Gastrocnemius medialis (tissue), 4 donors: ENCODE results near the gene PPP1R27. TPM values are rescaled to one million over a fixed set of nuclear protein-coding genes. Genes with fewer than 3 reads are reported as not detected.

Source experiments
- ATAC-seq, 2 donors: fragments of 150-250 bp; one replicate each; pipeline ENCODE4 v1.9.1; 2016
- DNase-seq, 2 donors: peaks; one replicate each; pipeline ENCODE4 v3.0.0-alpha.2; 2019
- H3K27ac ChIP-seq, 4 donors: fragments of 200-600 bp; sonication (generic); 1 replicate in 1 of 4; 2 replicates in 3 of 4; pipeline ENCODE4 v1.5.1; 2016 to 2018; ENCODE audit warnings: mild to moderate bottlenecking in 2 of 4, moderate library complexity in 1 of 4
- H3K27me3 ChIP-seq, 3 donors: fragments of 200-600 bp; sonication (generic) in 2 of 3; 1 replicate in 1 of 3; 2 replicates in 2 of 3; pipeline versions ENCODE4 v1.5.1 to v1.6.0; 2016 to 2019; ENCODE audit warnings: mild to moderate bottlenecking in 1 of 3, moderate library complexity in 1 of 3
- H3K36me3 ChIP-seq, 2 donors: fragments of 200-600 bp; sonication (generic) in 1 of 2; one replicate each; pipeline ENCODE4 v1.5.1; 2017 to 2018
- H3K4me1 ChIP-seq, 2 donors: fragments of 200-600 bp; sonication (generic) in 1 of 2; one replicate each; pipeline ENCODE4 v1.5.1; 2016 to 2017; ENCODE audit warnings: mild to moderate bottlenecking in 2 of 2
- H3K4me3 ChIP-seq, 4 donors: fragments of 200-600 bp; sonication (generic) in 3 of 4; 1 replicate in 1 of 4; 2 replicates in 3 of 4; pipeline ENCODE4 v1.5.1; 2016 to 2019; ENCODE audit warnings: mild to moderate bottlenecking in 2 of 4
- H3K9me3 ChIP-seq, 3 donors: fragments of 200-600 bp; sonication (generic) in 2 of 3; 1 replicate in 1 of 3; 2 replicates in 2 of 3; pipeline ENCODE4 v1.5.1; 2016 to 2019
- POLR2A ChIP-seq, 2 donors: fragments of 450-650 bp; IDR thresholded peaks; one replicate each; pipeline ENCODE4 v1.6.1; 2017; ENCODE audit warnings: antibody characterized with exemption in 2 of 2, mild to moderate bottlenecking in 2 of 2, moderate library complexity in 2 of 2
- in situ Hi-C, 4 donors: fragments of 200-750 bp; cut with MboI; loops; one replicate each; pipeline versions ENCODE4 v1.15.0 to v1.8.0; 2017; ENCODE audit warnings: low sequenced_read_pairs in 4 of 4
- intact Hi-C: fragments of 100-400 bp; cut with DNase I; formaldehyde crosslinking; loops from one replicate; pipeline ENCODE4 v1.15.1; 2023; ENCODE audit warnings: low total_unique reads
- total RNA-seq, 4 donors: library from RNA; depleted of rRNA; stranded (reverse); fragments of >200 nt; gene quantifications; one replicate each; pipeline versions ENCODE4 v1.1.0 to v1.2.3, GENCODE V29; 2016
- TF ChIP-seq, protein P1 (sequence below), 5 experiments: fragments of 450-650 bp in 3 of 5; fragments of 200-600 bp in 2 of 5; sonication (generic) in 2 of 5; IDR thresholded peaks in 4 of 5; conservative IDR thresholded peaks in 1 of 5; 1 replicate in 4 of 5; 2 replicates in 1 of 5; pipeline ENCODE4 v1.5.1; 2016 to 2019; ENCODE audit warnings: antibody characterized with exemption in 5 of 5, mild to moderate bottlenecking in 3 of 5, moderate library complexity in 3 of 5

The PPP1R27 gene
- total RNA-seq, 4 donors from 2014 or later: 245 to 708 (median 400) TPM

DNA sequence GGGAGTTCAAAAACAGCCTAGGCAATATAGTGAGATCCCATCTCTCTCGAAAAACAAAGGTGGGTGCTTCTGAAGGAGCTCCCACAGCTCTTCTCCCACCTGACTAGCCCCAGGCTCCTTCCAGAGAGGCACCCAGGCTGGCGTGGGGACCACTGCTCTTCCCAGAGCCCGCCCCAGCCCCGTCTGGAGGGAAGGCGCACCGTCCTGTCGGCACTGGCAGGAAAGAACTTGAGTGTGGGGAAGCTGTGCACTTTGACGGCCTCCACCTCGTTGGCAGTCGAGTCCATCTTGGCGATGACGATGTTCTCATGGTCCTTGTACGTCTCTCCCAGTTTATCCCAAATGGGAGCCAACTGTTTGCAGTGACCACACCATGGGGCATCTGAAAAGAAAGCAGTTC lies 10.5 kb upstream of the PPP1R27 start:
- Histone ChIP-seq H3K4me3 (no peak overlapping the region), H3K27ac (no peak overlapping the region), H3K9me3 (no peaks in the 10 kb centered on the region), H3K27me3 (no peaks in the 10 kb centered on the region), H3K4me1 (peaks cover 29 to 30% of the 10 kb centered on the region in 2 donors), H3K36me3 (peaks cover 0 to 65% of the 10 kb centered on the region in 2 donors)
- no peak for TF ChIP-seq POLR2A (IDR thresholded peaks at IDR 0.05)
- TF ChIP-seq, protein P1, sequence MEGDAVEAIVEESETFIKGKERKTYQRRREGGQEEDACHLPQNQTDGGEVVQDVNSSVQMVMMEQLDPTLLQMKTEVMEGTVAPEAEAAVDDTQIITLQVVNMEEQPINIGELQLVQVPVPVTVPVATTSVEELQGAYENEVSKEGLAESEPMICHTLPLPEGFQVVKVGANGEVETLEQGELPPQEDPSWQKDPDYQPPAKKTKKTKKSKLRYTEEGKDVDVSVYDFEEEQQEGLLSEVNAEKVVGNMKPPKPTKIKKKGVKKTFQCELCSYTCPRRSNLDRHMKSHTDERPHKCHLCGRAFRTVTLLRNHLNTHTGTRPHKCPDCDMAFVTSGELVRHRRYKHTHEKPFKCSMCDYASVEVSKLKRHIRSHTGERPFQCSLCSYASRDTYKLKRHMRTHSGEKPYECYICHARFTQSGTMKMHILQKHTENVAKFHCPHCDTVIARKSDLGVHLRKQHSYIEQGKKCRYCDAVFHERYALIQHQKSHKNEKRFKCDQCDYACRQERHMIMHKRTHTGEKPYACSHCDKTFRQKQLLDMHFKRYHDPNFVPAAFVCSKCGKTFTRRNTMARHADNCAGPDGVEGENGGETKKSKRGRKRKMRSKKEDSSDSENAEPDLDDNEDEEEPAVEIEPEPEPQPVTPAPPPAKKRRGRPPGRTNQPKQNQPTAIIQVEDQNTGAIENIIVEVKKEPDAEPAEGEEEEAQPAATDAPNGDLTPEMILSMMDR (IDR thresholded peaks at IDR 0.05 in 4 of 5, conservative IDR thresholded peaks at IDR 0.05 in 1 of 5): no peak
- intact Hi-C loops (no loop called here), in situ Hi-C loops (no loop called here)
- ATAC-seq (no peak), DNase-seq (no peak)

DNA sequence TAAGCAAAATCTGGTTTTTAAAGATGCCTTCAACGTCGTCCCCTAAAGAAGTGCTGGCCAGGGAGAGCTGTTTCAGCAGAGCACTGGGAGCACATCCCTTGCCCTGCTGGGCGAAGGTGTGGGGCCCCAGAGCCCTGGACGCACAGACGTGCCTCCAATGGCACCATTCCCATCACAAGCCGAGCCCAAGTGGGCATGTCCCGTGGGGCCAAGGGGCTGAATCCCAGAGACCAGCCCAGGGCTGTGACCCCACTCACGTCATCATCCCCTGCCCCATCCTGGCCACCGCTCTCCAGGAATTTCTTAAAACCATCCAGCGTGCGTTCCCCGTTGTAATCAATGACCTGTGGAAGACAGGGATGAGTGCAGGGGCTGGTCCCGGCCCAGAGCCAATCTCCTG lies 10.0 kb upstream of the PPP1R27 start:
- in situ Hi-C loops (no loop called here), intact Hi-C loops (no loop called here)
- no peaks in the 10 kb centered on the region for H3K27me3 ChIP-seq
- no peak for DNase-seq
- TF ChIP-seq POLR2A (IDR thresholded peaks at IDR 0.05): no peak
- TF ChIP-seq, protein P1 (IDR thresholded peaks at IDR 0.05 in 4 of 5, conservative IDR thresholded peaks at IDR 0.05 in 1 of 5): no peak
- peaks cover 0 to 60% of the 10 kb centered on the region in 2 donors for H3K36me3 ChIP-seq
- no peak overlapping the region for H3K27ac ChIP-seq
- no peak for ATAC-seq
- H3K9me3 ChIP-seq: no peaks in the 10 kb centered on the region
- H3K4me1 ChIP-seq: peaks cover 34% of the 10 kb centered on the region in 2 donors
- H3K4me3 ChIP-seq: no peak overlapping the region

DNA sequence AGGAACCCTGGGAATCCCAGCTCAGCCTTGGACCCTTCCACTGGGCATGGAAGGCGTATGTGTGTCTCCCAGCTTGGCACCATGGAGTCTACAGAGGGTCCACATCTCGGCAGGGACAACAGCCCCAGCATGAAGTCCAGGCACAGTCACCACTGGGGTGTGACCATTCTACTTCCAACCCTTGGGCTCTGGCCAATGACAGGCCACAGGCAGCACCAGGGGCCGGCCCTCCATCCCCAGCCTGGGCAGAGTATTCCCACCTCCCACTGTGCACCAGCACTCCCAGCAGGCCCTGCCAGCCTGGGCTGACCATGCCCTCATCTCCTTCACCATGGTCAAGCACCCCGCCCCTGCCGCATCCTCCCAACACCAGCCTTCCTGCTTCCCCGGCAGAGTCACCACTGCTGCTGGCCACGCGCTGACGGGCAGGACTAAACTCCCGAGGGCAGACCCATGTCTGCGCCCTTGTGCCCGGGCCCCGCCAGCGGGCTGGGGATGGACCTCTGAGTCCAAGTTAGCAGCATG lies 9.5 kb upstream of the PPP1R27 start:
- in situ Hi-C loops: no loop called here
- DNase-seq (no peak), ATAC-seq (no peak)
- Histone ChIP-seq H3K9me3 (no peaks in the 10 kb centered on the region), H3K4me3 (no peak overlapping the region), H3K36me3 (peaks cover 0 to 58% of the 10 kb centered on the region in 2 donors), H3K4me1 (peaks cover 39% of the 10 kb centered on the region in 2 donors), H3K27ac (peak overlapping the region; percentile 98 to 99 (median 99)), H3K27me3 (no peaks in the 10 kb centered on the region)
- intact Hi-C loops: no loop called here
- TF ChIP-seq, protein P1 (IDR thresholded peaks at IDR 0.05 in 4 of 5, conservative IDR thresholded peaks at IDR 0.05 in 1 of 5): no peak
- no peak for TF ChIP-seq POLR2A (IDR thresholded peaks at IDR 0.05)

DNA sequence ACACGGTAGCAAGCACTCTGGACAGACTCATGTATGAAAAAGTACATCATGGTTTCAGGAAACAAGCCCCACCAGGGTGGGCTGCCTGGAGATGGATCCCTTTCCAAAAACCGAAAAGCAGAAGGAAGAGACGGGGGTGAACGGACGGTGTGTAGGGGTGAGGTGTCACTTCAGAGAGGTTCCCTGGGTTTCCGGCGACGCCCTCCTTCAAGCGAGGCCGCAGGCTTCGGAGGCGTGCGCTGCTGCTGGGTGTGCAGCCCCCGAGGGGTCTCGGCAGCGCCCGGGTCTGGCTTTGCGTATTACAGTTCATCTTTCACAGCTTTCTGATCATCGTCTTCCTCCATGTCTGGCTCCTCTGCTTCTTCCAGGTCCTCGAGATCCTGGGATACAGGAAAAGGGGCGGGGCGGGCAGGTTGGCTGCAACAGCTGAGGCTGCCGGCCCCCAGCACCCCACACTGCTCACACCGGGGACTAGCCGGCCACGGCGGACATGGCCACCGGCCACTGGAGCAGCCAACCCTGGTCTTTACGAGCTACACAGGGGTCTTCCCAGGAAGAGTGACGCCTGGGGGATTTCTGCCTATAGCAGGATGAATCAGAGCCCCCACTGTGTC lies 9.0 kb upstream of the PPP1R27 start:
- Histone ChIP-seq H3K9me3 (no peaks in the 10 kb centered on the region), H3K27ac (peak overlapping the region; percentile 98 to 99 (median 99)), H3K4me1 (peaks cover 44 to 45% of the 10 kb centered on the region in 2 donors), H3K36me3 (peaks cover 0 to 53% of the 10 kb centered on the region in 2 donors), H3K4me3 (no peak overlapping the region), H3K27me3 (no peaks in the 10 kb centered on the region)
- in situ Hi-C loops (no loop called here), intact Hi-C loops (no loop called here)
- ATAC-seq (no peak), DNase-seq (no peak)
- TF ChIP-seq POLR2A (IDR thresholded peaks at IDR 0.05): no peak
- TF ChIP-seq, protein P1 (IDR thresholded peaks at IDR 0.05 in 4 of 5, conservative IDR thresholded peaks at IDR 0.05 in 1 of 5): no peak
